ENCODE results near the gene GPC1.

DNA sequence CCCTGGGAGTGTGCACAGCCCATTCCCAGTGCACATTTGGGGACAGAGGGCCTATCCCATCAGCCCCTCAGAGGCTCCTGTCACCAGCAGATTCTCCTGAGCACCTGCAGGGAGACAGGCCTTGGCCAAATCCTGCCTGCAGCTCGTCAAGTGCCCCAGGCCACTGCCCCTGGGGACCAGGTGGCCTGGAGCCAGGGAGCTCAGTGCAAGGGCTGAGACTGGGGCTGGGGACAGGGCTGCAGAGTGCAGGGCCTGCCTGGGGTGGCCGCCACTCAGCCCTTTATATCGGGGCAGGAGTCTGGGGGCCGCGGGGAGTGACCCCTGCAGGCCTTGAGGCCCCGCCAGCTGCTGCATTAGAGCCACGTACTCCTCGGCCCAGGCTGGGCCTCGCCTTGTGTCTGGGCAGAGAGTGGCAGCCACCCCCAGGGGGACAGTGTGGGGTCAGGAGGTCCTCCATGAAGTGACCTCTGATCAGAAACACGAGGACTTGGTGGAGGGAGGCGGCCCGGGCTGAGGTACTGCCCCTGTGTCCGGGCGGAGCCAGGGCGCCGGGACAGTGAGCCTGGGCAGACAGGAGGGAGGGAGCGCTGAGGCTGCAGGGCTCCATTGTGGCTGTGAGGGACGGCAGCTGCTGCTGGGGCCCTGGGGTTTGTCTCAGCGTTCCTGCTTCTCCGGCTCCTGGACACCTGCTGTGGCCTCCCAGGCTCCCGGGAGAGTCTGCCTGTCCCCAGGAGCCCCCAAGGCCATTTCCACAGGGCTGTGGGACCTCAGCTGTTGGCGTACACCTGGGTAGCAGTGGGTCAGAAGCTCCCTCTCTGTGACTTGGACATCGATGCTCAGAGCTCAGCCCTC is 24.2 kb downstream of the GPC1 start:
- TF ChIP-seq, protein P1, sequence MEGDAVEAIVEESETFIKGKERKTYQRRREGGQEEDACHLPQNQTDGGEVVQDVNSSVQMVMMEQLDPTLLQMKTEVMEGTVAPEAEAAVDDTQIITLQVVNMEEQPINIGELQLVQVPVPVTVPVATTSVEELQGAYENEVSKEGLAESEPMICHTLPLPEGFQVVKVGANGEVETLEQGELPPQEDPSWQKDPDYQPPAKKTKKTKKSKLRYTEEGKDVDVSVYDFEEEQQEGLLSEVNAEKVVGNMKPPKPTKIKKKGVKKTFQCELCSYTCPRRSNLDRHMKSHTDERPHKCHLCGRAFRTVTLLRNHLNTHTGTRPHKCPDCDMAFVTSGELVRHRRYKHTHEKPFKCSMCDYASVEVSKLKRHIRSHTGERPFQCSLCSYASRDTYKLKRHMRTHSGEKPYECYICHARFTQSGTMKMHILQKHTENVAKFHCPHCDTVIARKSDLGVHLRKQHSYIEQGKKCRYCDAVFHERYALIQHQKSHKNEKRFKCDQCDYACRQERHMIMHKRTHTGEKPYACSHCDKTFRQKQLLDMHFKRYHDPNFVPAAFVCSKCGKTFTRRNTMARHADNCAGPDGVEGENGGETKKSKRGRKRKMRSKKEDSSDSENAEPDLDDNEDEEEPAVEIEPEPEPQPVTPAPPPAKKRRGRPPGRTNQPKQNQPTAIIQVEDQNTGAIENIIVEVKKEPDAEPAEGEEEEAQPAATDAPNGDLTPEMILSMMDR (IDR thresholded peaks at IDR 0.05), result no peak
- TF ChIP-seq EP300 (IDR thresholded peaks at IDR 0.05), result no peak
- TF ChIP-seq POLR2AphosphoS5 (IDR thresholded peaks at IDR 0.05), result no peak
